Glutamatergic neuron (in vitro differentiated cells): ENCODE measurements around the gene ULK4. TPM values are rescaled to one million over a fixed set of nuclear protein-coding genes. Genes with fewer than 3 reads are reported as not detected.

Source experiments
- DNase-seq: peaks from one replicate; pipeline ENCODE4 v3.0.0; 2022
- H3K27ac Mint-ChIP-seq: one replicate; pipeline ENCODE4 v1.8.0; 2020; ENCODE audit warnings: mild to moderate bottlenecking, mixed read lengths, inconsistent platforms; ENCODE audit not compliant: unreplicated experiment
- H3K27me3 Mint-ChIP-seq: one replicate; pipeline ENCODE4 v1.8.0; 2020; ENCODE audit warnings: mild to moderate bottlenecking, moderate library complexity, mixed read lengths, inconsistent platforms; ENCODE audit not compliant: unreplicated experiment
- H3K36me3 Mint-ChIP-seq: one replicate; pipeline ENCODE4 v1.8.0; 2020; ENCODE audit warnings: mild to moderate bottlenecking, mixed read lengths, inconsistent platforms; ENCODE audit not compliant: unreplicated experiment
- H3K4me1 Mint-ChIP-seq: one replicate; pipeline ENCODE4 v1.8.0; 2020; ENCODE audit warnings: mild to moderate bottlenecking, low read depth, mixed read lengths, inconsistent platforms; ENCODE audit not compliant: unreplicated experiment
- H3K4me3 Mint-ChIP-seq: one replicate; pipeline ENCODE4 v1.8.0; 2020; ENCODE audit warnings: mild to moderate bottlenecking, mixed read lengths, inconsistent platforms; ENCODE audit not compliant: unreplicated experiment
- H3K9me3 Mint-ChIP-seq: one replicate; pipeline ENCODE4 v1.8.0; 2020; ENCODE audit warnings: mild to moderate bottlenecking, moderate library complexity, mixed read lengths, inconsistent platforms; ENCODE audit not compliant: unreplicated experiment
- total RNA-seq: library from RNA; stranded (reverse); fragmentation: NEBNext Ultra II Directional; extraction: Animal tissue kit (Norgen Biotek cat#: 25700); gene quantifications from one replicate; pipeline ENCODE4 v1.2.1, GENCODE V29; 2021; ENCODE audit not compliant: unreplicated experiment
- TF ChIP-seq, protein P1 (sequence below): fragments of 200-600 bp; sonication (generic); IDR thresholded peaks from one replicate; pipeline ENCODE4 v1.5.0; 2021; ENCODE audit not compliant: partially characterized antibody, unreplicated experiment

Gene ULK4
- total RNA-seq, 1 donor from 2014 or later: 9.7 TPM

DNA sequence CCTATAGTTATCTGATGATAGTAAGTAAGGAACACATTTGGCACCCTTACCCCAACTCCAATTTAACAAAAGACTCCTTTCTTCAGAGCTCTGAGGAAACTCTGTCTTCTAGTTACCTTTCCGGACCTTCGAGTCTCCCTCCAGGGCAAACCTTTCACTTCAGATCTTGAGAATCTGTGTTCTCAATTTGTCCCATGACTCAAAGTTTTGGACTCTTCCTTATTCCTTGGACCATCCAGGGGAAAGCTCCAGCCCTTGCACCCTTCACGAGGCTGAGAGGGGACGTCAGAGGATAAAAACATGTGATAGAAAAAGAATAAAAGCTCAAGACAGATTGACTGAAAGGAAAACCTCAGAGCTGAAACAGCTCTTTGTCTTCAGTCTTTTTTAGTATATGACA lies 685.7 kb downstream of the ULK4 start:
- TF ChIP-seq, protein P1, sequence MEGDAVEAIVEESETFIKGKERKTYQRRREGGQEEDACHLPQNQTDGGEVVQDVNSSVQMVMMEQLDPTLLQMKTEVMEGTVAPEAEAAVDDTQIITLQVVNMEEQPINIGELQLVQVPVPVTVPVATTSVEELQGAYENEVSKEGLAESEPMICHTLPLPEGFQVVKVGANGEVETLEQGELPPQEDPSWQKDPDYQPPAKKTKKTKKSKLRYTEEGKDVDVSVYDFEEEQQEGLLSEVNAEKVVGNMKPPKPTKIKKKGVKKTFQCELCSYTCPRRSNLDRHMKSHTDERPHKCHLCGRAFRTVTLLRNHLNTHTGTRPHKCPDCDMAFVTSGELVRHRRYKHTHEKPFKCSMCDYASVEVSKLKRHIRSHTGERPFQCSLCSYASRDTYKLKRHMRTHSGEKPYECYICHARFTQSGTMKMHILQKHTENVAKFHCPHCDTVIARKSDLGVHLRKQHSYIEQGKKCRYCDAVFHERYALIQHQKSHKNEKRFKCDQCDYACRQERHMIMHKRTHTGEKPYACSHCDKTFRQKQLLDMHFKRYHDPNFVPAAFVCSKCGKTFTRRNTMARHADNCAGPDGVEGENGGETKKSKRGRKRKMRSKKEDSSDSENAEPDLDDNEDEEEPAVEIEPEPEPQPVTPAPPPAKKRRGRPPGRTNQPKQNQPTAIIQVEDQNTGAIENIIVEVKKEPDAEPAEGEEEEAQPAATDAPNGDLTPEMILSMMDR: no peak
- Mint-ChIP-seq H3K36me3 (peaks cover 15% of the 10 kb centered on the region), H3K27me3 (peaks cover 2% of the 10 kb centered on the region), H3K27ac (no peak overlapping the region), H3K9me3 (peaks cover 7% of the 10 kb centered on the region), H3K4me3 (no peak overlapping the region), H3K4me1 (no peaks in the 10 kb centered on the region)
- DNase-seq: no peak

DNA sequence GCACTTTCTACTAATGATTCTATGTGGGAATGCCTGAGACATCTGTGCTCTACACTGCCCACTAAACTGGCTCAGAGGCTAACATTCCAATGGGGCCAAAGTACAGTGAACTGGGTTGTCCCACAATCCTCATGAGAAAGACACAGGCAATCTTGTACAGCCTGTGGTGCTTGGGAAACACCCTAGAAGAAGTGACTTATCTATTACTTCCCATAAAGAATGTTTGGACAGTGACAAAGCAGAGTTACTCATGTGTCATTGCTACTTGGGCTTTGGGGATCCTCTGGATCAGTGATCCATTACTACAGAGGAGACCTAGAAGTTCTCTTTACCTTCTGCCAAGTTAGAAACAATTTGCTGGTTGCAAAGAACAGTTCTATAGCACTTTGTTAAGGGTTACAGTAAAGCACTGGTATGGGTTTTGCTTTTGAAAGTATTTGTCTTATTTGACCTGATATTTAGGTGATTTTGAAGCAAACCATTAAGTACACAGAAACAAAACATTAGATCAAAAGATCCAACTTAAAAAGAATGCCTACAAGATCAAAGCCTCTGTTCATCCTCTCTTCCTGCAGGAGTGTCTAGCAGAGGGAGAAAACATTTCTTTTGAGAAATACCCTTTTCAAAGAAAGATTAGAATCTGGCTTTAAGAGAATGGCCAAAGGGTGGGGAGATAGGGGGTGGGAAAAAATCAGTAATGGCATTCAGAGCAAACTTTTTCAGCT lies 686.8 kb downstream of the ULK4 start:
- H3K4me1 Mint-ChIP-seq: no peaks in the 10 kb centered on the region
- DNase-seq: no peak
- no peak overlapping the region for H3K27ac Mint-ChIP-seq
- H3K4me3 Mint-ChIP-seq: no peak overlapping the region
- TF ChIP-seq, protein P1: no peak
- peaks cover 16% of the 10 kb centered on the region for H3K36me3 Mint-ChIP-seq
- peaks cover 2% of the 10 kb centered on the region for H3K27me3 Mint-ChIP-seq
- H3K9me3 Mint-ChIP-seq: peaks cover 7% of the 10 kb centered on the region

DNA sequence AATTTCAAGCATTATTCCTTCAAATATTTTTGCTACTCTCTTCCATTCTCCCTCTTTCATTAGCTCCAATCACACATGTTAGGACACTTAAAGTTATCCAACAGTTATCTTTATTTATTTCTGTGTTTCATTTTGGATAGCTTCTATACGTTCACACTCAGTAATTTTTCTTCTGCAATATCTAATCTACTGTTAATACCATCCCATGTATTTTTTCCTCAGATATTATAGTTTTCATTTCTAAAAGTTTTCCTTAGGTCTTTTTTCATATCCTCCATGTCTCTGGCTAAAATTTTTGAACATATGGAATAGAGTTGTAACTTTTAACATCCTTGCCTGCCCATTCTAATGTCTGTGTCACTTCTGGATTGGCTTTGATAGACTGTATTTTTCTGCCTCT lies 689.2 kb downstream of the ULK4 start:
- Mint-ChIP-seq H3K27ac (no peak overlapping the region), H3K9me3 (peaks cover 7% of the 10 kb centered on the region), H3K27me3 (no peaks in the 10 kb centered on the region), H3K36me3 (peaks cover 21% of the 10 kb centered on the region), H3K4me3 (no peak overlapping the region), H3K4me1 (no peaks in the 10 kb centered on the region)
- DNase-seq: no peak
- TF ChIP-seq, protein P1: no peak

DNA sequence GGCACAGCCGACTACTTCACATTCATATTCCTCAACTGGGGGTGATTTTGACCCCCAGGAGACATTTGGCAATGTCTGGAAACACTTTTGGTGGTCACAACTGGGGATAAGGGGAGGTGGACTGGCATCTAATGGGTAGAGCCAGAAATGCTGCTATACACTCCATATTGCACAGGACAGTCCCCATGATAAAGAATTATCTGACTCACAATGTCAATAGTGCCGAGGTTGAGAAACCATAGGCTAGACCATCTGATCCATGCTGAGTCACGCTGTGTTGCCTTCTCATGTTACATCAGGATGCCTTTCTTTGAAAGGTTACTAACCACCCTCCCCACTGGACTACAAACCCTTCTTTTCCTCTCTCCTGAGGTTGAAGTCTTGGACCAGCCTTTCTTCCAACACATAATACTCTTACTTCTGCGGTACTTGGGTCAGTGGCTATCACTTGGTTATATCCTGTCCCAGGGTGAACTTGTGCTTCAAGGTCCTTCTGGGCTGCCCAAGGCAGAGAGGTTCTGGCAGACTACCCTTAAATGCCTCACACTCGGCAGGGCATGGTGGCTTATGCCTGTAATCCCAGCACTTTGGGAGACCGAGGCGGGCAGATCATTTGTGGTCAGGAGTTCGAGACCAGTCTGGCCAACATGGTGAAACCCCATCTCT lies 693.8 kb downstream of the ULK4 start:
- no peak overlapping the region for H3K27ac Mint-ChIP-seq
- peaks cover 10% of the 10 kb centered on the region for H3K9me3 Mint-ChIP-seq
- peaks cover 7% of the 10 kb centered on the region for H3K27me3 Mint-ChIP-seq
- no peak overlapping the region for H3K4me3 Mint-ChIP-seq
- H3K36me3 Mint-ChIP-seq: peaks cover 13% of the 10 kb centered on the region
- no peaks in the 10 kb centered on the region for H3K4me1 Mint-ChIP-seq
- TF ChIP-seq, protein P1: no peak
- no peak for DNase-seq

DNA sequence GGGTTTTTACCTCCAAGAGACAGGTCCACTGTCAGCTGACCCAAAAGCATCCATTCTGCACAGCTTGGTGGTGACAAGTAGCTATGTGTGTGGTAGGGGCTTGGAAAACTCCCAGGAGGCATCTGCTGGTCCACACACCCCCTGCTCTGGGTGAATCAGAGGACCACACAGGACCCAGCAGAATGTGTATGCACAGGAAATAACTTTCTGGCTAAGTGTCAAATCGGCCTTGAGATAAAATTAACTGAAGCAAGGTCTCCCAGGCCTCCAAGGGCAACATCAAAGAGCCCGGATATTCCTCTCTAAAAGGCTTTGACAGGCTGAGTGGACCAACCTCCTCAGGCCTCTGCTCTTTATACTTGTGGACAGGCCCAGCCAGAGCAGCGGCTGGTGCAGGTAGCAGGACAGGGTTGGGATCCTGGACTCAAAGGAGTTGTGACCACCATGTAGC lies 696.1 kb downstream of the ULK4 start:
- H3K4me1 Mint-ChIP-seq: no peaks in the 10 kb centered on the region
- no peak overlapping the region for H3K27ac Mint-ChIP-seq
- H3K36me3 Mint-ChIP-seq: peaks cover 6% of the 10 kb centered on the region
- H3K27me3 Mint-ChIP-seq: peaks cover 7% of the 10 kb centered on the region
- no peak for DNase-seq
- peaks cover 2% of the 10 kb centered on the region for H3K9me3 Mint-ChIP-seq
- TF ChIP-seq, protein P1: no peak
- no peak overlapping the region for H3K4me3 Mint-ChIP-seq
